A673 (cell line): ENCODE measurements around the gene ICAM5.

Source experiments
- CTCF ChIP-seq: fragments of 300-800, 200-600 bp; sonication (generic); conservative IDR thresholded peaks from 2 replicates; pipeline ENCODE4 v1.5.1; 2017; ENCODE audit warnings: low read depth, mild to moderate bottlenecking, antibody characterized with exemption, low read length, moderate library complexity, mixed read lengths
- EZH2 ChIP-seq: fragments of 200-600 bp; sonication (generic); IDR thresholded peaks from 2 replicates; pipeline ENCODE4 v1.6.1; 2017; ENCODE audit warnings: borderline replicate concordance, low read depth, mild to moderate bottlenecking, mixed read lengths, antibody characterized with exemption, low read length; ENCODE audit not compliant: poor library complexity, severe bottlenecking

GRCh38 chr19:10290357-10290875, 664 bp downstream of the ICAM5 start:
- no peak for TF ChIP-seq CTCF
- TF ChIP-seq EZH2, result no peak
